Dedifferentiated amniotic fluid mesenchymal stem cell (primary cell): ENCODE results near the gene SH3YL1.
A peak's percentile ranks its signal among the peaks of the same experiment; 100 is the strongest.

Source experiments
- DNase-seq: peaks from one replicate; pipeline ENCODE4 v3.0.0-alpha.2; 2016; ENCODE audit errors: extremely low spot score

Gene SH3YL1

GRCh38 chr2:263774-264492 lies at the start of gene SH3YL1:
TSS of gene SH3YL1 (minus strand) at chr2:264032. CDS start at chr2:263984, 48 bp downstream.
- DNase-seq, result no peak

GRCh38 chr2:310994-311393 lies 47.2 kb upstream of the SH3YL1 start:
- DNase-seq, result no peak

GRCh38 chr2:309954-310510 lies 46.2 kb upstream of the SH3YL1 start:
- no peak for DNase-seq

- no peak for DNase-seq
Observed at GRCh38 chr2:309148-309953, 45.5 kb upstream of the SH3YL1 start.

- no peak for DNase-seq
Observed at GRCh38 chr2:305366-305765, 41.5 kb upstream of the SH3YL1 start.

GRCh38 chr2:296354-296753 lies 32.5 kb upstream of the SH3YL1 start:
- DNase-seq, result no peak

GRCh38 chr2:295090-295489 lies 31.3 kb upstream of the SH3YL1 start:
- DNase-seq, result no peak

- DNase-seq, result peak; percentile 59
Observed at GRCh38 chr2:290090-290722, 26.4 kb upstream of the SH3YL1 start.

GRCh38 chr2:289362-290089 lies 25.7 kb upstream of the SH3YL1 start:
- no peak for DNase-seq

- DNase-seq, result no peak
Observed at GRCh38 chr2:288758-289361, 25.0 kb upstream of the SH3YL1 start.

- no peak for DNase-seq
Observed at GRCh38 chr2:287911-288757, 24.3 kb upstream of the SH3YL1 start, which contains the start of gene ALKAL2. TSS of gene ALKAL2 (minus strand) at chr2:288091. CDS start at chr2:287835, 256 bp downstream.

- no peak for DNase-seq
Observed at GRCh38 chr2:287471-287885, 23.6 kb upstream of the SH3YL1 start.

- no peak for DNase-seq
Observed at GRCh38 chr2:286774-287392, 23.1 kb upstream of the SH3YL1 start.

GRCh38 chr2:286035-286434 lies 22.2 kb upstream of the SH3YL1 start:
- no peak for DNase-seq

- peak; percentile 49 for DNase-seq
Observed at GRCh38 chr2:285531-285930, 21.7 kb upstream of the SH3YL1 start.

- DNase-seq, result no peak
Observed at GRCh38 chr2:284896-285492, 21.2 kb upstream of the SH3YL1 start.

- DNase-seq, result no peak
Observed at GRCh38 chr2:283996-284794, 20.4 kb upstream of the SH3YL1 start.
